ENCODE results near the gene HPSE. TPM values are rescaled to one million over a fixed set of nuclear protein-coding genes. Genes with fewer than 3 reads are reported as not detected.
"Not testable (repeated sequence)": the region's sequence is repeated elsewhere in the genome, so short reads cannot be mapped to it uniquely, and the experiment has no call there.

The HPSE gene
- polyA plus RNA-seq, 1 donor from 2014 or later = 0.16 TPM

GRCh38 chr4:83328521-83329187 is 6.0 kb downstream of the HPSE start:
- H3K9me3 ChIP-seq (ENCODE audit: low read length) = no peaks in the 10 kb centered on the region
- no peak overlapping the region for H2AFZ ChIP-seq (ENCODE audit: low read depth, low read length)
- H3K27ac ChIP-seq (ENCODE audit: low read length) = no peak overlapping the region
- H3K27me3 ChIP-seq (ENCODE audit: insufficient read depth, low read depth, low read length) = peaks cover 16% of the 10 kb centered on the region
- H3K9ac ChIP-seq (ENCODE audit: low read length) = no peak overlapping the region
- H3K9me2 ChIP-seq (ENCODE audit: insufficient read depth, low read length) = no peaks in the 10 kb centered on the region
- no peak overlapping the region for H3K4me3 ChIP-seq (ENCODE audit: low read length)
- H3K79me2 ChIP-seq (replicated peaks; ENCODE audit: insufficient read depth, low read length) = no peaks in the 10 kb centered on the region
- TF ChIP-seq REST (IDR thresholded peaks at IDR 0.05; ENCODE audit: borderline replicate concordance) = no peak
- TF ChIP-seq SMC3 (conservative IDR thresholded peaks at IDR 0.05; ENCODE audit: poor library complexity) = no peak
- no peak for TF ChIP-seq CTCF (IDR thresholded peaks at IDR 0.05; ENCODE audit: poor library complexity, severe bottlenecking)
- TF ChIP-seq RAD21 (conservative IDR thresholded peaks at IDR 0.05) = no peak
- TF ChIP-seq TAF1 (IDR thresholded peaks at IDR 0.05; ENCODE audit: low read depth) = no peak
- no peak for TF ChIP-seq EZH2 (IDR thresholded peaks at IDR 0.05; ENCODE audit: borderline replicate concordance, insufficient read depth, low read length, poor library complexity, severe bottlenecking)
- H3K4me2 ChIP-seq (ENCODE audit: low read length) = no peak overlapping the region
- no peaks in the 10 kb centered on the region for H3K36me3 ChIP-seq (ENCODE audit: insufficient read depth, low read length)
- no peaks in the 10 kb centered on the region for H3F3A ChIP-seq (ENCODE audit: insufficient read depth, low read length, poor library complexity, severe bottlenecking)
- no peaks in the 10 kb centered on the region for H4K20me1 ChIP-seq (ENCODE audit: insufficient read depth)

- Histone ChIP-seq H4K20me1 (ENCODE audit: insufficient read depth) (no peaks in the 10 kb centered on the region), H3K27me3 (ENCODE audit: insufficient read depth, low read depth, low read length) (no peaks in the 10 kb centered on the region), H2AFZ (ENCODE audit: low read depth, low read length) (no peak overlapping the region), H3K27ac (ENCODE audit: low read length) (no peak overlapping the region), H3K9me2 (ENCODE audit: insufficient read depth, low read length) (no peaks in the 10 kb centered on the region), H3K4me2 (ENCODE audit: low read length) (no peak overlapping the region), H3K79me2 (replicated peaks; ENCODE audit: insufficient read depth, low read length) (no peaks in the 10 kb centered on the region), H3K9ac (ENCODE audit: low read length) (no peak overlapping the region), H3K9me3 (ENCODE audit: low read length) (no peaks in the 10 kb centered on the region), H3K36me3 (ENCODE audit: insufficient read depth, low read length) (no peaks in the 10 kb centered on the region), H3K4me3 (ENCODE audit: low read length) (no peak overlapping the region), H3F3A (ENCODE audit: insufficient read depth, low read length, poor library complexity, severe bottlenecking) (no peaks in the 10 kb centered on the region)
- TF ChIP-seq RAD21 (conservative IDR thresholded peaks at IDR 0.05) (no peak), EP300 (conservative IDR thresholded peaks at IDR 0.05; ENCODE audit: poor library complexity, severe bottlenecking) (no peak), SMC3 (conservative IDR thresholded peaks at IDR 0.05; ENCODE audit: poor library complexity) (no peak), CTCF (IDR thresholded peaks at IDR 0.05; ENCODE audit: poor library complexity, severe bottlenecking) (no peak), TAF1 (IDR thresholded peaks at IDR 0.05; ENCODE audit: low read depth) (no peak), MXI1 (conservative IDR thresholded peaks at IDR 0.05; ENCODE audit: poor library complexity, severe bottlenecking) (no peak), EZH2 (IDR thresholded peaks at IDR 0.05; ENCODE audit: borderline replicate concordance, insufficient read depth, low read length, poor library complexity, severe bottlenecking) (no peak), POLR2AphosphoS5 (IDR thresholded peaks at IDR 0.05) (no peak), REST (IDR thresholded peaks at IDR 0.05; ENCODE audit: borderline replicate concordance) (no peak)
These were observed 8.1 kb downstream of the HPSE start for GRCh38 chr4:83326546-83326945.

GRCh38 chr4:83325306-83325705 is 9.3 kb downstream of the HPSE start:
- not testable (repeated sequence) for H3K9ac ChIP-seq (ENCODE audit: low read length); H3K4me3 ChIP-seq (ENCODE audit: low read length); H4K20me1 ChIP-seq (ENCODE audit: insufficient read depth); H3K9me2 ChIP-seq (ENCODE audit: insufficient read depth, low read length); H3K27ac ChIP-seq (ENCODE audit: low read length); H3K79me2 ChIP-seq (replicated peaks; ENCODE audit: insufficient read depth, low read length); H3F3A ChIP-seq (ENCODE audit: insufficient read depth, low read length, poor library complexity, severe bottlenecking); H3K27me3 ChIP-seq (ENCODE audit: insufficient read depth, low read depth, low read length); H3K4me2 ChIP-seq (ENCODE audit: low read length); H3K36me3 ChIP-seq (ENCODE audit: insufficient read depth, low read length); H2AFZ ChIP-seq (ENCODE audit: low read depth, low read length); H3K9me3 ChIP-seq (ENCODE audit: low read length)
